BJ (cell line): Measurements from ENCODE around the gene ABLIM1. TPM values are rescaled to one million over a fixed set of nuclear protein-coding genes. Genes with fewer than 3 reads are reported as not detected.

Experiments
- CTCF ChIA-PET: fragments of 350-600 bp; formaldehyde crosslinking; extraction: SDS; loops from one replicate; lab custom pipeline; 2021; ENCODE audit warnings: antibody characterized with exemption, inconsistent platforms; lab: Yijun Ruan, JAX
- POLR2A ChIA-PET: fragments of 300-600 bp; sonication (Branson Sonifier 250); formaldehyde crosslinking; extraction: SDS; loops from one replicate; lab custom pipeline; 2021; ENCODE audit warnings: antibody characterized with exemption; lab: Charles Lee
- DNase-seq: peaks from one replicate; pipeline ENCODE4 v3.0.0-alpha.2; 2011; ENCODE audit warnings: low read depth
- H3K27me3 ChIP-seq: 2 replicates; pipeline ENCODE4 v1.6.0; 2011; ENCODE audit warnings: low read length; ENCODE audit not compliant: control insufficient read depth, insufficient read depth
- H3K36me3 ChIP-seq: 2 replicates; pipeline ENCODE4 v1.5.1; 2011; ENCODE audit warnings: low read length; ENCODE audit not compliant: control insufficient read depth, insufficient read depth
- H3K4me3 ChIP-seq: 2 replicates; pipeline ENCODE4 v1.5.1; 2011; ENCODE audit warnings: low read depth, mild to moderate bottlenecking, control low read depth, low read length
- polyA plus RNA-seq: library from polyadenylated mRNA; depleted of rRNA; stranded (reverse); fragments of >200 nt; gene quantifications from 2 replicates; pipeline ENCODE4 v1.2.3, GENCODE V29; 2011
- TF ChIP-seq, protein P1 (sequence below): IDR thresholded peaks from 2 replicates; pipeline ENCODE4 v1.5.1; 2011; ENCODE audit warnings: low read depth, mild to moderate bottlenecking, control low read depth, inconsistent platforms, low read length, moderate library complexity; ENCODE audit not compliant: insufficient read depth

ABLIM1 gene
- polyA plus RNA-seq, 1 experiment: 14.4 TPM

DNA sequence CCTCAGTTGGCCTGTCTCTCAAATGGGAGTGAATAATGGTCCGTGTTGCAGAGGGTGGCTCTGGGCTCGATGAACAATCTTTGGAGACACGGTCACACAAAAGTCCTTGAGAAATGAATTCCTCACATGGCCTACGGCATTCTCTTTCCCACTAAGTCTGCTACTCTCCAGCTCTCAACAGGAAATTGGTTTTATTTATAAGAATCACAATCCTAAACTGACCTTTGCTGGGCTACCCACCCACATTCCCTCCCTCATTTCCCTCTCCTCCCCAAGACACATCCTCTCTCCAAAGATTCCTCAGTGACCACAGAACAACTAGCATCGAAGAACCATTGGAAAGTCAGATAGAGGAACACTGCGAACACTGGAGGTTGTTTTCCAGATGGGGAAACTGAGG, 258.5 kb downstream of the ABLIM1 start:
- Histone ChIP-seq H3K27me3 (peaks cover 37% of the 10 kb centered on the region), H3K4me3 (no peak overlapping the region), H3K36me3 (no peaks in the 10 kb centered on the region)
- POLR2A ChIA-PET: no interaction called here
- DNase-seq: no peak
- CTCF ChIA-PET: interaction anchor here (1.3 kb wide), 1 partner anchor 96 kb away, joined by 4 read pairs; no protein-coding TSS in a partner anchor
- TF ChIP-seq, protein P1, sequence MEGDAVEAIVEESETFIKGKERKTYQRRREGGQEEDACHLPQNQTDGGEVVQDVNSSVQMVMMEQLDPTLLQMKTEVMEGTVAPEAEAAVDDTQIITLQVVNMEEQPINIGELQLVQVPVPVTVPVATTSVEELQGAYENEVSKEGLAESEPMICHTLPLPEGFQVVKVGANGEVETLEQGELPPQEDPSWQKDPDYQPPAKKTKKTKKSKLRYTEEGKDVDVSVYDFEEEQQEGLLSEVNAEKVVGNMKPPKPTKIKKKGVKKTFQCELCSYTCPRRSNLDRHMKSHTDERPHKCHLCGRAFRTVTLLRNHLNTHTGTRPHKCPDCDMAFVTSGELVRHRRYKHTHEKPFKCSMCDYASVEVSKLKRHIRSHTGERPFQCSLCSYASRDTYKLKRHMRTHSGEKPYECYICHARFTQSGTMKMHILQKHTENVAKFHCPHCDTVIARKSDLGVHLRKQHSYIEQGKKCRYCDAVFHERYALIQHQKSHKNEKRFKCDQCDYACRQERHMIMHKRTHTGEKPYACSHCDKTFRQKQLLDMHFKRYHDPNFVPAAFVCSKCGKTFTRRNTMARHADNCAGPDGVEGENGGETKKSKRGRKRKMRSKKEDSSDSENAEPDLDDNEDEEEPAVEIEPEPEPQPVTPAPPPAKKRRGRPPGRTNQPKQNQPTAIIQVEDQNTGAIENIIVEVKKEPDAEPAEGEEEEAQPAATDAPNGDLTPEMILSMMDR: no peak

- TF ChIP-seq, protein P1: no peak
- Histone ChIP-seq H3K36me3 (no peaks in the 10 kb centered on the region), H3K4me3 (no peak overlapping the region), H3K27me3 (peaks cover 35% of the 10 kb centered on the region)
- DNase-seq: no peak
- POLR2A ChIA-PET: no interaction called here
- CTCF ChIA-PET: interaction anchor here (1.7 kb wide), 1 partner anchor 10 kb away, joined by 4 read pairs; no protein-coding TSS in a partner anchor
Observed at GRCh38 chr10:114398587-114399331, 259.3 kb downstream of the ABLIM1 start.

DNA sequence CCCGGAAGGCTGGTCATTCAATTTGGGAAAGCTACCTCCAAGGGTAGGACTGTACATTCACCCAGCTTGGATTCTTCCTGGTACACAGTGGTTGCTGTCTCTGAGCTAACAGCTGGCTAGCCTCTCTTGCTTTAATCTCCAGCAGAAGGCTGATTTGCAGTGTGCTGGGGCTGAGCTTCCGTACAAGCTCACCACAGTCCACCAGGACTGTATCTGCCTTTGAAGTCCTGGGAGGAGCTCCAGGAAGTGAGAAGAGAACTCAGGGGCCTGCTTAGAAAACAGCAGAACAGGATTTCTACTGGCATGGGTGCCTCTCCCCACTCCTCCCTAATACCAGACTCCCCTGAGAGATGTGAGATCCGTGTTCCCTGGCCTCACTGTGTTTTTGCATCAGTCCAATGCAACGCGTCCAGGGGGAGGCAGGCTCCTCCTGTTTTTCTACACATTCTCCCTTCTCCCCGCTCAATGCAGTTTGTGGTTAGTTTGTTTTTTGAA, 260.4 kb downstream of the ABLIM1 start:
- Histone ChIP-seq H3K36me3 (no peaks in the 10 kb centered on the region), H3K27me3 (peaks cover 27% of the 10 kb centered on the region), H3K4me3 (no peak overlapping the region)
- TF ChIP-seq, protein P1: no peak
- CTCF ChIA-PET: interaction anchor here (0.6 to 1.7 kb wide), 2 partner anchors 9 to 1160 kb away, joined by 3 to 4 read pairs; no protein-coding TSS in a partner anchor
- DNase-seq: no peak
- POLR2A ChIA-PET: no interaction called here

GRCh38 chr10:114396464-114396863, 261.6 kb downstream of the ABLIM1 start:
- no peaks in the 10 kb centered on the region for H3K36me3 ChIP-seq
- DNase-seq: no peak
- H3K27me3 ChIP-seq: peaks cover 24% of the 10 kb centered on the region
- TF ChIP-seq, protein P1: no peak
- ChIA-PET POLR2A (no interaction called here), CTCF (interaction anchor here (0.5 kb wide), 1 partner anchor 809 kb away, joined by 3 read pairs; no protein-coding TSS in a partner anchor)
- H3K4me3 ChIP-seq: no peak overlapping the region

DNA sequence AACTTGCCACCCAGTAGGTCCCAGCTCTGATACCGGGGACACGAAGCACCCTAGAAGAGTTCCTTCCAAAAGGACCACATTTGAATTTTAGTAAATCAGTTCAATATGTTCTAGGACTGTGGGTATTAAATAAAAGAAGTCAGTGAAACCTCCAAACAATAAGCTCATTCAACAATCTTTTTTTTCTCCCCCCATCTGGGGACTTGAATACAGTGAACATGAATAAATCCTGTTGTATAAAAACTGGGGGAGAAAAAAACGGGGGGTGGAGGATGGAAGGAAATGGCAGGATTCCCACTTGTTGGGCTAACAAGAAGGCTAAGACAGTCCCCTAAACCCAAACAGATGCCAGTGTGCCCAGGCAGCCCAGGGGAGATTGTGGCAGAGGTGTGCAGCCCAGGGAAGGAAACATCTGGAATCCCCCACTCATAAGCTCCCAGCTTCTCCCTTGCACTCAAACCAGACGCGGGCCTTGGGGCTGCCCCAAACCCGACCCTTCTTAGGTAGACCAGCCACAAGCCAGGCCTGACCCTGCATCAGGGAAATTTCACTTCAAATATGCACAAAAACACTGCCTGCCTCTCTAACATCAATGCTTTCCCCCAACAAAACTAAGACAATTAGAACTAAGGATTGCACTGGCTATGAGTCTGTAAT, 262.6 kb downstream of the ABLIM1 start:
- Histone ChIP-seq H3K27me3 (peaks cover 24% of the 10 kb centered on the region), H3K36me3 (no peaks in the 10 kb centered on the region), H3K4me3 (no peak overlapping the region)
- POLR2A ChIA-PET: no interaction called here
- CTCF ChIA-PET: interaction anchor here (0.8 kb wide), 1 partner anchor 92 kb away, joined by 3 read pairs; no protein-coding TSS in a partner anchor
- TF ChIP-seq, protein P1: no peak
- no peak for DNase-seq
